HG03045 (cell line): Measurements from ENCODE around the gene FAM219B.
A peak's percentile ranks its signal among the peaks of the same experiment; 100 is the strongest.
"Not testable (repeated sequence)": the region's sequence is repeated elsewhere in the genome, so short reads cannot be mapped to it uniquely, and the experiment has no call there.

Experiments used
- ATAC-seq: cut with Tn5 transposase; IDR thresholded peaks from one replicate; pipeline ENCODE4 v1.9.1; 2021; ENCODE audit warnings: mild to moderate bottlenecking, moderate library complexity; ENCODE audit not compliant: unreplicated experiment

FAM219B gene

DNA sequence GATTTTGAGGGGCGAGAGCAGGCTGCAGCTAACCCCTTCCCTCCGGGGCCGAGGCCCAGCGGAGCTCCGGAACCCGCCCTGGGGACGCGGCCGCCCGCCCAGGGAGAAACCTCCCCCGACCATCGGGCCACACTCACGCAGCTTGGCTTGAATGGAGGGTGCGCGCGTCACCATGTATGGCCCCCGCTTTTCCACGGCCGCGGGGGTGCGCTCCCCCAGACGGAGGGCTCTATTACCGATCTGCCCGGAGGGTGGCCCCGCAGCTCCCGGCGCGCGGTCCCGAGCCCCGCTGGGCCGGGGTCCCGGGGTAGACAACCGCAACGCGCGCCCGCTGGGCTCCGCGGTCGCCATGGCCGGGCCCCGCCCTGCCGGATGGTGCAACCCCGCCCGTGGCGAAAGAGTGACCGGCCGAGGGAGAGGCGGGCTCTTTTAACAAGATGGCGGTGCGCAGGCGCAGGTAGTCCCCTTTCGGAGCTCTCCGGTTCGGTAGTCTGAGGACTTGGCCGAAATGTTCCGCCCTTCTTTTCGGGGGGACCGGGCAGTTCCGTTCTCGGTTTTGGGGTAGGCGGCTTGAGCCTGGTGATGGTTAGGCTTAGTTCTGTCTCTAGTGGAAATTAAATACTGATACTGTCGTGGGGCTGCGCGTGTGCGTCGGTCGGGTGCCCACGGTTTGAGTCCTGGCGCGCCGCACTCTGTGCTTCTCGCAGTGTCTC is at the start of gene FAM219B:
Gene FAM219B, minus strand, starts transcription at position 402 of the 713 bp plus-strand sequence. Its CDS starts 51 bp downstream, at position 351.
- ATAC-seq: peak; percentile 88

DNA sequence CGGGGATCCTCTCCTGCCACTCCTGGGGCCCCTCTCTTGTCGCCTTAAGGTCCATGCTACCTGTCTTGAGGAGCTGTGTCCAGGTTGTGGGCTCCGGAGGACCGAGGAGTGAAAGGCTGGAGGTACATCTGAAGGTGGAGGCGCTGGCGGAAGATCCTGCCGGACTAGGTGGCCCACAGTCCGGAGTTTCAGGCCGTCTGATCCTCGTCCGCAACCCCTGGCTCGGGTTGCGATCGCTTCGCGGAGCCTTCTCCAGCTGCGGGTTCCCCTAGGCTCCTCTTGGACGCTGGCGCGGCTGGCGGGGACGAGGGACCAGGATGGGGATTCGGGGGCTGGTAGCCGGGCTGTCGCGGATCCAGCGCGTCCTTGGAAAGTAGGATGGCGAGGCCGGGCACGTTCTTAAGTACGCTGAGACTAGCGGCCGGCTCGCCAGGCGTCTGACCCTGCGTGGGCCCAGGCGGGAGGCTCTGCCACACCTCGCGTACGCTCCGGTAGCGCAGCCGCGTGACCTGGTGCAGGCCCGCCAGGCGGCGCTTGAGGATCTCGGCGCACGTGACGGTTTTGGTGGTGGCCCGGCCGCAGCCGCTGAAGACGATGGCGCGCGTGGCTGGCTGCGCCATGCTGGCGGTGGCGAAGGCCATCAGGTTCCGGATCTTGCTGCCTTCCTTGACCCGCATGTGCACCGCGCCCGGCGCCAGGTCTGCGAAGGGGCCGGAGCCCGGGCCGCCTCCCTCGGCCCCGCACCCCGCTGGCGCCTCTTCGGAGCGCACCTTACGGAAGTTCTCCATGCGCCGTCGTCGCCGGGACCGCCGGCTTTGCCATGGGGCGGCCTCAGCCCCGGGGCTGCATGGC is 49.4 kb upstream of the FAM219B start:
- ATAC-seq: peak; percentile 44

DNA sequence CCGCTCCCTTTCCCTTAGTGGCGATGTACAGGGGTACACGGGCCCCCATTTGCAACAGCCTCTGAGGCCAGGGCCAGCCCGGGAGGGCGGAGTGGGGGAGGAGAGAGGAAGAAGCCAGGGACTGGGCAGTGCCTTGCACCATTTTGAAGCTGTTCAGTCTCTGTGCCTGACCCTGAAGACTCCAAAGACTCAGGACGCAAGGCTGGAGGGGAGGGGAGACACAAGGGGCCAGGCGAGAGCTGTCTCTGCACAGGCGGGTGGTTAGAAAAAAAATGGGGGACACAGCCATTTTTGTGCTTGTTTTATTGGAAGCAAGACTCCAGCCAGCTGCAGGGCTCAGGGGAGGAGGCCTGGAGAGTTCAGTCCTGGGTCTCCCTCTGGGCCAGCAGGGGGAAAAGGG is 48.4 kb upstream of the FAM219B start:
- ATAC-seq: no peak

DNA sequence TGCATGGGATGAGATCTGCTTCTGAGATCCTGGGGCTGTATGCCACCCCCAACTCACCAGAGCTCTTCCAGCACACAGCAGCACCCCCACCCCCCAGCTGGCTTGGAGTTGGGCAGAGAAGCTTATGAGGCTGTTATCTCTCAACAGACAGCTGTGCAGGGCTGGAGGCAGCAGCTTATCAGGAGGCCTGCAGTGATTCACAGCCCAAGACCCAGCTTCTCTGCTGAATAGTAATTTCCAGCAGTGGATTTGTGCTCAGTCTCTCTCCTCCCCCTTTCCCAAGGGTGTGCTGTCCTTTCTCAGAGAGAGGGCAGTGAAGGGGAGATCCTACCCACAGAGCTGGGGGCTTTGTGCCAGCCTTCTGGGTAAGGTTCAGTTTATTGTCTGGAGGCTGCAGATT is 47.9 kb upstream of the FAM219B start:
- ATAC-seq: no peak

- no peak for ATAC-seq
These were observed 44.4 kb upstream of the FAM219B start for GRCh38 chr15:74951006-74951405.

- no peak for ATAC-seq
These were observed 43.6 kb upstream of the FAM219B start for GRCh38 chr15:74950078-74950908.

- peak; percentile 86 for ATAC-seq
These were observed 31.1 kb upstream of the FAM219B start, which contains the start of gene COX5A for GRCh38 chr15:74937590-74938371. Gene COX5A, minus strand, starts transcription at chr15:74938073. Its CDS starts 59 bp downstream, at chr15:74938014.

- no peak for ATAC-seq
These were observed 30.6 kb upstream of the FAM219B start for GRCh38 chr15:74937272-74937589.

- ATAC-seq: not testable (repeated sequence)
These were observed 28.5 kb upstream of the FAM219B start for GRCh38 chr15:74935193-74935592.

DNA sequence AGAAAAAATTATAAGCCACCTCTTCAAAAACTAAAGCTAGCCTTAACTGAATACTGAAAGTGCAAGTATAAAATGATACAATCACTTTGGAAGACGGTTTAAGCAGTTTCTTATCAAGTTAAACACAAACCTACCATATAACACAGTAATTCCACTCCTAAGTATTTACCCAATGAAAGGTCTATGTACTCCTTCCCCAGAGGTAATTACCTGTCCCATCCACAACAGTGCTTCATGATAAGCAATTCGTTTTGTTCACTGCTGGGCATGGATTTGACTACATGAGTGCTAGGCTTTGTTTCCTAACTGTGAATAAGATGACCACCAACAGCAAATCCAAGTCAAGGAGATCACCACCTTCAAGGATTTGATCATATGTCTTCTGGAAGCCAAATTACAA is 26.9 kb upstream of the FAM219B start:
- ATAC-seq: no peak

DNA sequence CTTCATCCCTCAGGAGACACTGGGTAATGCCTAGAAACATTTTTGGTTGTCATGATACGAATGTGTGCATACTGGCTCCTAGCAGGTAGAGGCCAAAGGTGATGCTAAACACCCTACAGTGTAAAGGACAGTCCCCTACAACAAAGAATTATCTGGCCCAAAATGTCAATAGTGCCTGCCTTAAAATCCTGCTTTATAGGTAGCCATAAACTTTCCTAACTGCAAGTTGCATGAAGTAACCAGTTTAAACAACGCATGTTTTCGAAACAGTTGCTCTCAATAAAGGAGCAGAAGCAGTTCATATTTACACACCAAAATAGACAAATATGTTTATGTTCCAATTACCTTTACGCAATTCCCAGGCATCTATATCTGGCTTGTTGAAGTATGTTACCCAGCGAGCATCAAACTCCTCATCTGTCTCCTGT is 22.1 kb upstream of the FAM219B start:
- ATAC-seq: no peak

DNA sequence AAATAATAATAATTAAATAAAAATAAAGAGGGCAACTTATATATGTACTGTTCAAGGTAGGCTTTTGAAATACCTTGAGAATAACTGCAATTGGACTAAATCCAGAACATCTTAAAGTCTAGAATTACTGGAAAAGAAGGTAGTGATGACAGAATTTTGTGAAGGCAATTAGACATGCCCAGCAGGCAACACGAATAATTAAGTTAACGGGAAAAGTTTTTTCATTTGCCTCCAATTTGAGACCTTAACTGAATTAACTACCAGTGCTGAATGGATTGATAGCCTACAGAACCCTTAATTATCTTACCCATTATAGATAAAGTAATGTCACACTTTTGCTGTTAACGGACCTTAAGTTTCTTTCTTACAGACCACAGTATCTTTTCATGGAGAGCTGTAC is 17.9 kb upstream of the FAM219B start:
- no peak for ATAC-seq

DNA sequence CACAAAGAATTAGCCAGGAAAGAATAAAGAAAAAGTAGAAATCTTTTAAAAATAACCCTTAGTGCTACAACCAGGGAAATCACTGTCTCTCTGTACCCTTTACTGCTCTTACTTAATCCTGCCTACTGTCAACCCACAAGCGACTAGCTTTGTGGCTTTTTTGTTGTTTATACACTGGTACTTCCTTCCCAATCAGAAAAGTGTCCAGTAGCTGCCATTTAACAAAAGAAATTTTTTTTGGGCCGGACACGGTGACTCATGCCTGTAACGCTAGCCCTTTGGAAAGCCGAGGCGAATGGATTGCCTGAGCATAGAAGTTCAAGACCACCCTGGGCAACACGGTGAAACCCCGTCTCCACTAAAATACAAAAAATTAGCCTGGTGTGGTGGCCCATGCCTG is 13.8 kb upstream of the FAM219B start:
- no peak for ATAC-seq

- ATAC-seq: no peak
These were observed 11.0 kb upstream of the FAM219B start for GRCh38 chr15:74917676-74918075.

DNA sequence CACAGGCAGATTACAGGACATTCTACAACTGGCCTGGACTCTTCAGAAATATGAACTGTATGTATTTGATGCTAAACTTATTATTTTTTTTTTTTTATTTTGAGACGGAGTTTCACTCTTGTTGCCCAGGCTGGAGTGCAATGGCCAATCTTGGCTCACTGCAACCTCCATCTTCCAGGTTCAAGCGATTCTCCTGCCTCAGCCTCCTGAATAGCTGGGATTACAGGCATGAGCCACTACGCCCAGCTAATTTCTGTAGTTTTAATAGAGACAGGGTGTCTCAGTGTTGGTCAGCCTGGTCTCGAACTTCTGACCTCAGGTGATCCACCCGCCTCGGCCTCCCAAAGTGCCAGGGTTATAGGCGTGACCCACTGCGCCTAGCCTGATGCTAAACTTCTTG is 7.1 kb upstream of the FAM219B start:
- not testable (repeated sequence) for ATAC-seq

- no peak for ATAC-seq
These were observed 6.4 kb upstream of the FAM219B start for GRCh38 chr15:74913041-74913440.

DNA sequence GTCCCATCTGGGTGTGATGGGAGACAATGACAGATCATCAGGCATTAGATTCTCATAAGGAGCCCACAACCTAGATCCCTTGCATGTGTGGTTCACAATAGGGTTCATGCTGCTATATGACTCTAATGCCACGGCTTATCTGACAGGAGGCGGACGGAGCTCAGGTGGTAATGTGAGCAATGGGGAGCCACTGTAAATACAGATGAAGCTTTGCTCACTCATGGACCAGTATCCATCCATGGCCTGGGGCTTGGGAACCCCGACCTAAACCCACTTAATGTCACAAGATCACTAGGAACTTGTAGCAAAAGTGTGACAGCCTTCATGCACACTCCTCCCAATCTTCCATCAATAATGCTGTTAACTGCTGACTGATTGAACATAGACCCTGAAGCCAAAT is 2.0 kb upstream of the FAM219B start:
- no peak for ATAC-seq

GRCh38 chr15:74907163-74907870 is 666 bp upstream of the FAM219B start:
- ATAC-seq: no peak

GRCh38 chr15:74906067-74906449 is 593 bp downstream of the FAM219B start:
- ATAC-seq: peak; percentile 14
